K562 (cell line): ENCODE data around the gene UBE2M. TPM values are rescaled to one million over a fixed set of nuclear protein-coding genes. Genes with fewer than 3 reads are reported as not detected.
A peak's percentile ranks its signal among the peaks of the same experiment; 100 is the strongest.

Experiments
- ATAC-seq: fragments of 200-7000 bp; cut with Tn5 transposase; 3 replicates; pipeline ENCODE4 v1.9.1; 2020; ENCODE audit warnings: moderate library complexity
- BruUV-seq: library from RNA; stranded (reverse); fragments of 400-500 nt; replicated peaks from 2 replicates; lab custom pipeline; 2021; lab: Mats Ljungman, UMichigan
- CTCF ChIA-PET: fragments of 300-600 bp; formaldehyde crosslinking; extraction: SDS; loops from one replicate; lab custom pipeline; 2021; ENCODE audit warnings: low intra/inter-chr PET ratio; lab: Yijun Ruan, JAX
- POLR2A ChIA-PET: fragments of 300-600, 350-650 bp; sonication (Branson Sonifier 250); formaldehyde crosslinking; extraction: SDS; loops from one replicate; lab custom pipeline; 2021; ENCODE audit warnings: antibody characterized with exemption, inconsistent platforms; lab: Yijun Ruan, JAX
- DNase-seq, 4 experiments: peaks; one replicate each; pipeline versions ENCODE4 v3.0.0 to v3.0.0-alpha.2; 2011 to 2018; ENCODE audit warnings: low spot score in 3 of 4, mixed read lengths in 3 of 4; ENCODE audit errors: extremely low read depth in 1 of 4
- FAIRE-seq: peaks from 2 replicates; lab custom pipeline; 2011; peaks lifted over from hg19 to GRCh38; lab: Jason Lieb, UNC
- H2AFZ ChIP-seq: 2 replicates; pipeline ENCODE4 v1.6.0; 2011; ENCODE audit warnings: low read depth, low read length, control low read depth, inconsistent platforms
- H3K27ac ChIP-seq: fragments of 200-600 bp; 3 replicates; pipeline ENCODE4 v1.8.0; 2011; ENCODE audit warnings: low read depth, mild to moderate bottlenecking, control low read depth, inconsistent platforms, low read length, moderate library complexity, mixed read lengths; ENCODE audit errors: extremely low read depth
- H3K27me3 ChIP-seq, 2 experiments: fragments of 300-600 bp in 1 of 2; 2 replicates in 1 of 2; 3 replicates in 1 of 2; pipeline versions ENCODE4 v1.6.0 to v1.8.0; 2011; ENCODE audit warnings: inconsistent platforms in 2 of 2, low read length in 2 of 2, mild to moderate bottlenecking in 1 of 2, mixed read lengths in 1 of 2, moderate library complexity in 1 of 2; ENCODE audit not compliant: control insufficient read depth in 2 of 2, insufficient read depth in 2 of 2
- H3K36me3 ChIP-seq: fragments of 300-600 bp; 3 replicates; pipeline ENCODE4 v1.8.0; 2011; ENCODE audit warnings: mild to moderate bottlenecking, low read length, inconsistent platforms; ENCODE audit not compliant: control insufficient read depth, insufficient read depth
- H3K4me1 ChIP-seq, 2 experiments: fragments of 200-600 bp in 1 of 2; replicated peaks in 1 of 2; 2 replicates in 1 of 2; 3 replicates in 1 of 2; pipeline versions ENCODE4 v1.5.1 to v1.8.0; 2011; ENCODE audit warnings: inconsistent platforms in 2 of 2, low read length in 2 of 2, mild to moderate bottlenecking in 1 of 2, mixed read lengths in 1 of 2, moderate library complexity in 1 of 2; ENCODE audit not compliant: control insufficient read depth in 2 of 2, insufficient read depth in 2 of 2
- H3K4me2 ChIP-seq: 2 replicates; pipeline ENCODE4 v1.6.1; 2011; ENCODE audit warnings: low read length, control low read depth, inconsistent platforms, mixed read lengths; ENCODE audit not compliant: insufficient read depth
- H3K4me3 ChIP-seq: fragments of 200-600 bp; sonication (generic), shearing (Covaris generic); 2 replicates; pipeline ENCODE4 v1.5.1; 2016; ENCODE audit warnings: control low read depth, inconsistent platforms
- H3K79me2 ChIP-seq: fragments of 200-600 bp; 3 replicates; pipeline ENCODE4 v1.8.0; 2011; ENCODE audit warnings: low read length, inconsistent platforms; ENCODE audit not compliant: control insufficient read depth, insufficient read depth
- H3K9ac ChIP-seq, 2 experiments: 2 replicates each; pipeline versions ENCODE4 v1.6.0 to v1.6.1; 2011; ENCODE audit warnings: low read depth in 2 of 2, low read length in 2 of 2, control low read depth in 1 of 2, inconsistent platforms in 1 of 2, mild to moderate bottlenecking in 1 of 2, mixed read lengths in 1 of 2; ENCODE audit not compliant: insufficient read depth in 1 of 2
- H3K9me1 ChIP-seq: one replicate; pipeline ENCODE4 v1.6.0; 2011; ENCODE audit warnings: inconsistent platforms, mild to moderate bottlenecking, low read length, moderate library complexity; ENCODE audit not compliant: control insufficient read depth, insufficient read depth
- H3K9me3 ChIP-seq: replicated peaks from 2 replicates; pipeline ENCODE4 v1.5.1; 2011; ENCODE audit warnings: low read depth, low read length, inconsistent platforms; ENCODE audit not compliant: control insufficient read depth, insufficient read depth
- H4K20me1 ChIP-seq: replicated peaks from 2 replicates; pipeline ENCODE4 v1.6.1; 2011; ENCODE audit warnings: low read length, inconsistent platforms, mixed read lengths; ENCODE audit not compliant: control insufficient read depth, insufficient read depth
- CEBPZ ChIP-seq: fragments of 150-350 bp; IDR thresholded peaks from 2 replicates; pipeline ENCODE4 v1.6.1; 2014; ENCODE audit warnings: low read depth, mild to moderate bottlenecking, low read length, borderline replicate concordance
- CSDE1 ChIP-seq, 2 experiments: fragments of 450-650 bp; IDR thresholded peaks; 2 replicates each; pipeline ENCODE4 v1.6.1; 2016; ENCODE audit warnings: mild to moderate bottlenecking in 1 of 2
- DMBX1 ChIP-seq: fragments of 250-450 bp; sonication (Bioruptor Pico); IDR thresholded peaks from 2 replicates; pipeline ENCODE4 v1.8.0; 2022; ENCODE audit warnings: inconsistent platforms, mild to moderate bottlenecking, moderate library complexity, borderline replicate concordance
- HLTF ChIP-seq: fragments of 450-650 bp; IDR thresholded peaks from 2 replicates; pipeline ENCODE4 v1.6.1; 2016
- KLF16 ChIP-seq: IDR thresholded peaks from 2 replicates; pipeline ENCODE4 v1.6.1; 2016; ENCODE audit warnings: antibody characterized with exemption
- MCM7 ChIP-seq, 2 experiments: fragments of 450-650 bp; IDR thresholded peaks; 2 replicates each; pipeline ENCODE4 v1.6.1; 2016 to 2018
- POLR2H ChIP-seq: IDR thresholded peaks from 2 replicates; pipeline ENCODE4 v1.6.1; 2016; ENCODE audit warnings: missing genetic modification characterization, low read depth, mild to moderate bottlenecking, control low read depth, missing compliant biosample characterization, moderate library complexity
- SMAD3 ChIP-seq: fragments of 450-650 bp; formaldehyde crosslinking; conservative IDR thresholded peaks from 2 replicates; pipeline ENCODE4 v1.4.0; 2020; ENCODE audit warnings: mild to moderate bottlenecking
- WGBS: fragments of 100-300 bp; shearing (Covaris generic); methylation state at CpG from one replicate; pipeline ENCODE4 v1.1.6; 2016; ENCODE audit warnings: low coverage, mixed read lengths; ENCODE audit not compliant: insufficient coverage; ENCODE audit errors: missing lambda C conversion rate; 5-methylcytosine and 5-hydroxymethylcytosine counted together
- in situ Hi-C: fragments of 300-500 bp; cut with MboI; formaldehyde crosslinking; loops from 4 replicates; pipeline ENCODE4 v1.15.0; 2018; ENCODE audit warnings: inconsistent platforms, mixed read lengths
- intact Hi-C: fragments of 100-400 bp; cut with micrococcal nuclease; formaldehyde crosslinking; loops from 2 replicates; pipeline ENCODE4 v1.14.2; 2022
- polyA plus RNA-seq, 8 experiments: library from polyadenylated mRNA; depleted of rRNA in 4 of 8; stranded (reverse) in 5 of 8; unstranded in 3 of 8; fragments of >200 nt; fragmentation: Nextera tagmentation in 2 of 8; fragmentation: Illumina TruSeq in 1 of 8; extraction: Ambion mirVana in 2 of 8; extraction: Trizol in 1 of 8; gene quantifications; 2 replicates each; pipeline versions ENCODE4 v1.2.1 to v1.2.3, GENCODE V29; 2011 to 2014; ENCODE audit warnings: inconsistent platforms in 1 of 8, missing spikeins in 1 of 8
- total RNA-seq, 7 experiments: library from RNA; depleted of rRNA in 6 of 7; stranded (reverse); fragments of >200 nt in 6 of 7; fragmentation: Illumina TruSeq in 2 of 7; extraction: Trizol in 2 of 7; gene quantifications; 2 replicates each; pipeline versions ENCODE4 v1.2.1 to v1.2.3, GENCODE V29; 2011 to 2021; ENCODE audit warnings: low replicate concordance in 1 of 7

The UBE2M gene
- total and polyA plus RNA-seq, 9 of the 15 experiments (the other 6 are each of a cell fraction or from before 2014, with no cell fraction given) = 0.92 to 163 (median 85.7) TPM

GRCh38 chr19:58516246-58516836, 42.1 kb downstream of the UBE2M start (continued):
- TF ChIP-seq CEBPZ (no peak), CSDE1 (IDR thresholded peaks at IDR 0.05) (no peak), POLR2H (tag) (no peak), HLTF (no peak)

- Histone ChIP-seq H3K36me3 (peaks cover 31% of the 10 kb centered on the region; the same call in 2 of the 3 replicates), H3K4me1 (peaks cover 8 to 79% of the 10 kb centered on the region in 2 experiments), H3K9ac (peak overlapping the region in 1 of 2 experiments; percentile 68; a peak in 1 of 4 replicates), H3K27me3 (no peaks in the 10 kb centered on the region), H2AFZ (no peak overlapping the region), H3K27ac (no peak overlapping the region), H3K9me1 (peaks cover 5% of the 10 kb centered on the region), H3K4me3 (no peak overlapping the region), H4K20me1 (no peaks in the 10 kb centered on the region), H3K9me3 (no peaks in the 10 kb centered on the region), H3K4me2 (no peak overlapping the region), H3K79me2 (peaks cover 51% of the 10 kb centered on the region)
- 67% methylated on average over 1 of the region's 2 CpGs for WGBS
- no peak for TF ChIP-seq KLF16
- TF ChIP-seq MCM7 (IDR thresholded peaks at IDR 0.05) = no peak
- no peak for TF ChIP-seq DMBX1 (CRISPR knock-in tag)
- TF ChIP-seq SMAD3 (CRISPR knock-in tag) = no peak
- ChIA-PET CTCF (no interaction called here), POLR2A (interaction anchor here (1.0 kb wide), 1 partner anchor 33 kb away, joined by 4 read pairs; no protein-coding TSS in a partner anchor)
- DNase-seq = no peak
- TSS peak; percentile 40 for BruUV-seq
- intact Hi-C loops (no loop called here), in situ Hi-C loops (no loop called here)
- no peak for FAIRE-seq
- ATAC-seq = no peak
These were observed 43.2 kb downstream of the UBE2M start for GRCh38 chr19:58515259-58515658.
